GM12801 (cell line): Measurements from ENCODE around the gene WBP2NL.

ENCODE experiments used
- TF ChIP-seq, protein P1 (sequence below): IDR thresholded peaks from one replicate; pipeline ENCODE4 v1.5.1; 2011; ENCODE audit warnings: control low read depth; ENCODE audit not compliant: insufficient read length; ENCODE audit errors: extremely low read depth

The WBP2NL gene, protein sequence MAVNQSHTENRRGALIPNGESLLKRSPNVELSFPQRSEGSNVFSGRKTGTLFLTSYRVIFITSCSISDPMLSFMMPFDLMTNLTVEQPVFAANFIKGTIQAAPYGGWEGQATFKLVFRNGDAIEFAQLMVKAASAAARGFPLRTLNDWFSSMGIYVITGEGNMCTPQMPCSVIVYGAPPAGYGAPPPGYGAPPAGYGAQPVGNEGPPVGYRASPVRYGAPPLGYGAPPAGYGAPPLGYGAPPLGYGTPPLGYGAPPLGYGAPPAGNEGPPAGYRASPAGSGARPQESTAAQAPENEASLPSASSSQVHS

DNA sequence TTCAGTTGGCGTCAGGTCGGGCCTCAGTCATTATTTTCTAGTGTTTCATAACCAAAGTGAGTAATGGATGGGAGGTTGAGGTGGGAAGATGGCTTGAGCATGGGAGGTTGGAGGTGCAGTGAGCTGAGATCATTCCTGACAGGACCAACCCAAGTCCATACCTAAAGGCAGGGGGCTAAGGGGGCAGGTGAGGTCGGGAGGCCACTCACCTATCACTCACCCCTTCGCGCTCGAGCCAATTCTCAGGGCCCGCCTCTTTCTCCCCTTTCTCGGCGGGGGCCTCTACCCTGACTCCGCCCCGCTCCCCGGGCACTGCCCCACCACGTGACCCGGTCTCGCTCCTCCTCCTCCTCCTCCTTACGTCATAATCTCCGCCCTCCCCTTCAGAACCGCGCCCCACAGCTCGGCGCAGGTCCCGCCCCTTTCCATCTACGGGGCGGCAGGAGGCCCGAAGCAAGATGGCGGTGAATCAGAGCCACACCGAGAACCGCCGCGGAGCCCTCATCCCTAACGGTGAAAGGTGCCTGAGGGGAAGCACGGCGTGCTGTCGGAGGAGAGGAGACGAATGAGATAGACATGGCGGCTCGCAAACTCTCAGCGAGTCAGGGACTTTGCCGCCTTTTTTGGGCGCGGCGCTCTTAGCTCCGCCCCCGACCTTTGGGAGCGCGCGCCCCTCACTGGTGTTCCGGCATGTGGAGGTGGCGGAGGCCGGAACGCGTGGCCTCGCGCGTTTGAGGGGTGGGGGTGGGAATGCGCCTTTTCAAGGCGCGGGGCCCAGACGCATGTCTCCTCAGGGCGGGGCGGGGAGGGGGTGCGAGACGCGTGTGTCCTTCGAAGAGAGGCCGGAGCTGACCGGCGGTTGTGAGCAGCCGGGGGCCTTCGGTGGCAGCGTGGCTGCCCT lies at the start of gene WBP2NL:
Gene WBP2NL, plus strand, starts transcription at position 428 of the 901 bp plus-strand sequence. Its CDS starts 31 bp downstream, at position 459.
- TF ChIP-seq, protein P1, sequence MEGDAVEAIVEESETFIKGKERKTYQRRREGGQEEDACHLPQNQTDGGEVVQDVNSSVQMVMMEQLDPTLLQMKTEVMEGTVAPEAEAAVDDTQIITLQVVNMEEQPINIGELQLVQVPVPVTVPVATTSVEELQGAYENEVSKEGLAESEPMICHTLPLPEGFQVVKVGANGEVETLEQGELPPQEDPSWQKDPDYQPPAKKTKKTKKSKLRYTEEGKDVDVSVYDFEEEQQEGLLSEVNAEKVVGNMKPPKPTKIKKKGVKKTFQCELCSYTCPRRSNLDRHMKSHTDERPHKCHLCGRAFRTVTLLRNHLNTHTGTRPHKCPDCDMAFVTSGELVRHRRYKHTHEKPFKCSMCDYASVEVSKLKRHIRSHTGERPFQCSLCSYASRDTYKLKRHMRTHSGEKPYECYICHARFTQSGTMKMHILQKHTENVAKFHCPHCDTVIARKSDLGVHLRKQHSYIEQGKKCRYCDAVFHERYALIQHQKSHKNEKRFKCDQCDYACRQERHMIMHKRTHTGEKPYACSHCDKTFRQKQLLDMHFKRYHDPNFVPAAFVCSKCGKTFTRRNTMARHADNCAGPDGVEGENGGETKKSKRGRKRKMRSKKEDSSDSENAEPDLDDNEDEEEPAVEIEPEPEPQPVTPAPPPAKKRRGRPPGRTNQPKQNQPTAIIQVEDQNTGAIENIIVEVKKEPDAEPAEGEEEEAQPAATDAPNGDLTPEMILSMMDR: no peak

DNA sequence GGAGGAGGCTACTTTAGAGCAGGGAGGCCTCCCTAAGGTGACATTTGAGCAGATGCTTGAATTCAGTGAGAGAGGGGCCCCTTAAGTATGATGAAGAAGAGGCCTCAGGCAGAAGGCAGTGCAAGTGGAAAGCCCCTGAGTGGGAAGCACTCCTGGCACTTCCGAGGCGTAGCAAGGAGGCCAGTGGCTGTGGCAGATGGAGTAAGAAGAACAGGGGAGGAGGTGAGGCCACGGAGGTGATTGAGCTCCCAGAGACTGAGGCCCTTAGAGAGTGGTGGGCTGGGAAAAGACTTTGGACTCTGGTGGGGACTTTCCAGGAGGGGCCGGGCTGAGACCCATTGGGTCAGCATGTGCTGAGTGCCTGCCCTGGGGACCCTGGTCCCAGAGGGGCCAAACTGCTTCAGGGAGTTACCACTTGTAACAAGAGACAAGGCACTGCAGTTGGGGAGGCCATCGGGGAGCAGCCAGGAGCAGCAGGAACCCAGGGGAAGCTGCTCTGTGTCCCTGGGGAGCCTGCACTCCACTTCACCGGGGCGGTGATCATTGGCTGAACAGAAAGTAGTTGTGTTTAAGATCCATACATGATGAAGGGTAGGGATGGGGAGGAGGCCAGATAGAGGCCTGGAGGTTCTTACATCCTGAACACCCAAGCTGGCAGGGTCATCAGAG lies 49.2 kb upstream of the WBP2NL start:
- TF ChIP-seq, protein P1: no peak

DNA sequence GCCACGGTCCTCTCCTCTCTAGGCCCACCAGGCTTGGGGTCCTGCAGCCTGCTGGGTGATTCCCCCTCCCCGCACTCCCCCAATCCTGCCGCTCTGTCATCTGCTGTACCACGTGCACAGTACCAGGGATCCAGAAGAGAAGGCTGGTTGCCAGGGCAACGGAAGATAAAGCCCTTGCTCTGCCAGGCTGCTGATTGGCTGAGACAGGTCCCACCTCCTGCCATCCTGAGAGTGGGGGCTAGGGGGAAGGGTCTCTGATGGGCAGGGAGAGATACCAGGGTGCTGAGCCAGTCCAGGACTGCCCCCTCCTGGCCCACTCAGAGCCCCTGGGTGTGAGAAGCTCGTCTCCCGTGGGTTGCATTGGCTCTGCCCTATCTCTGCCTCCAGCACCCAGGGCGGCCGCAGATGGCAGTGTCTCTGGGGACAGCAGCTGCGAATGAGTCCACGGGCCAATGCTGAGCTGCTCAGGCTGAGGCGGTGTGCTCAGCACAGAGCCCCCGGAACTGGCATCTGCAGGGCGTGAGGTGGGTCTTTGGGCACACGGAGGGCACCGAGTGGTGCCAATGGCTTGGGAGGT lies 46.6 kb upstream of the WBP2NL start, which contains the start of gene SMIM45:
Gene SMIM45, plus strand, starts transcription at position 253 of the 577 bp plus-strand sequence.
- TF ChIP-seq, protein P1: no peak

DNA sequence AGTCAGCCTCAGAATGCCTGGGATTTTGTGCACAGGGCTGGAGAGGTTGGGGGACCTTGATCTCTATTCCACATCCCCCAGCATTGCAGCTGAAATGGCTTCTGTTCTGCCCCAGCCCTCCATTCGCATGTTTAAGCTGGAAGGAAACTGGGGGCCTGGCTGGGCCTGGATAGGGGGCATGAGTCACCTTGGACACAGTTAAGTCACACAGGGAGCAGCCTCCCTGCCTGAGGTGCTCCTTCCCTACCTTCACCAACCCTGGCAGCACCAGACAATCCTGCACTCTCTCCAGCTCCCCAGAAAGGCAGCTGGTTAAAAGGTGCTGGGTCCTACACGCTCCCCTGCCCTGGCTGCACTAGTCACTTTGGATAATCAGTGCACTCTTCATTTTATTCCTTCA lies 45.9 kb upstream of the WBP2NL start:
- TF ChIP-seq, protein P1: no peak

DNA sequence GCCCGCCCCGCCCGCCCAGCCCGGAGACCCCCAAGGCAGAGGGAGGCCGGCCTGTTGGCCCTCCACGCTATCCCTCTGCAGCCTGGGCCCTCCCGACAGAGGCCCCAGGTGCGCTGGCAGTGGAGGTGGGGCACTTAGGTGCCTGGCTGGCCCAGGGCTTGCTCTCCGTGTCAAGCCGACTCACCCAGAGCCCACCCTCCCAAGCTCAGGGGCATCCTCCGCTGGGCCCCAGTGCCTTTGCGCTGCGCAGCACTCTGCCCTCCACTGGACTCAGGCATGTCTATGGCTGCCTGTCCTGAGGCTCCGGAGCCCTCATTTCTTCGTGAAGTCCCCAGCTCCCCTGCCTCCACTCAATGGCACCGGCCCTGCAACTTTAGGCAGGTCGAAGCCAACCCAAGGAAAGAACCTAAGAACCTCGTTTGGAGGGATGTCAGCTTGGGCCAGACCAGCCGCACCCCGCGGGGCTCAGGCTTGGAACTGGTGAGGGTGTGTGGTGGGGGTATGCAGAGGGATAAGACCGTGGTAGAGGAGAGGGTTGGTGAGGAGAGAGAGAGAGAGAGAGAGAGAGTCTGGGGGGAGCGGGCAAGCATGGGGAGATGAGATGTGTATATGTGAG lies 40.5 kb upstream of the WBP2NL start:
- TF ChIP-seq, protein P1: no peak

DNA sequence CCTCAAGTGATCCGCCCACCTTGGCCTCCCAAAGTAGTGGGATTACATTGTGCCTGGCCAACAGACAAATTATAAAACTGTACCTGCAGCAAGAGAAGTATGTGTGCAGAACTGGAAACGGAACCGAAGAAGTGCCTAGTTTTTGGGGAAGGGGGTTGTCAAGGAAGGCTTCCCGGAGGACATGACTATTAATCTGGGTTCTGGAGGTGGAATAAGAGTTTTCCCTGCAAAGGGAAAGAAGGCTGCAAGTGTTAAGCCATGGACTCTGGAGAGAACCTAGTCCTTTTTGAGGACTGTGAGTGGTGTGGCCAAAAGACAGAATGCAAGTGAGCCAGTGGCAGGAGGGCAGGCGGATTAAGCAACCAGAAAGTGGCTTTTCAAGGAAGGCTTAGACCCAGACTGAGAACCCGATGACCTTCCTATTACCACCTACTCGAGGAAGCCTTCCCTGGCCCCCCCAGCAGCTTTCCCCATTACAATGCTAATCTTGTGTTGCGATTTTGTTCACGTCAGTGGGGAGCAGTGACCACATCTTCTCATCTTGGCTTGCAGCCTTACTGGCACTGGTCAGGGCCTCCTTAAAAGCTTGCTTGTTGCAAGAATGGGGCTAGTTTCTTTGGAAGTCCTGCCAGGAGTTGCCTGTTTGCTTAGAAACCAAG lies 35.0 kb upstream of the WBP2NL start:
- TF ChIP-seq, protein P1: no peak
